ELF-1 (cell line): ENCODE results near the gene CAPRIN1.
A peak's percentile ranks its signal among the peaks of the same experiment; 100 is the strongest.

Experiments used
- DNase-seq: peaks from one replicate; pipeline ENCODE4 v3.0.0-alpha.2; 2016; ENCODE audit warnings: low read depth, low spot score

The CAPRIN1 gene

DNA sequence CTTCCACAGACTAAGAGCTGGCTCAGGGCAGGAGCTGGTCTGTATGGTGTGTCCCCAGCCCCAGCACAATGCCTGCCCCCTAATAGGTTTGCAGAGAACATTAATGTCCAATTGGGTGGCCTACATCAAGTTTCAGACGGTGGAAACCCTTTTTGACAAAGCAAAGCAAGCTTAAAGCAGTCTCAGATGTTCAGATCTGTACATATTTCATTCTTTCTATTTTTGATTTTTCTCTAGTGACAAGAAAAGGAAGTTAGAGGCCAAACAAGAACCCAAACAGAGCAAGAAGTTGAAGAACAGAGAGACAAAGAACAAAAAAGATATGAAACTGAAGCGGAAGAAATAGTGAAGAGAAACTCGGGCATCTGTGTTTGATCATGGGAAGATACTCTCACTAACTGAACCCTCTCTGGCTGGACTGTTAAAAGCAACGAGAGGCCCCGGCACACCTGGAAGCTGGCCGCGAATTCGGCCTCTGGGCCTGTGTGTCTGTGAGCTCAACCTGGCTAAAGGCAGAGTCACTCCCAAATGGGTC, 94.4 kb downstream of the CAPRIN1 start:
- DNase-seq: no peak

DNA sequence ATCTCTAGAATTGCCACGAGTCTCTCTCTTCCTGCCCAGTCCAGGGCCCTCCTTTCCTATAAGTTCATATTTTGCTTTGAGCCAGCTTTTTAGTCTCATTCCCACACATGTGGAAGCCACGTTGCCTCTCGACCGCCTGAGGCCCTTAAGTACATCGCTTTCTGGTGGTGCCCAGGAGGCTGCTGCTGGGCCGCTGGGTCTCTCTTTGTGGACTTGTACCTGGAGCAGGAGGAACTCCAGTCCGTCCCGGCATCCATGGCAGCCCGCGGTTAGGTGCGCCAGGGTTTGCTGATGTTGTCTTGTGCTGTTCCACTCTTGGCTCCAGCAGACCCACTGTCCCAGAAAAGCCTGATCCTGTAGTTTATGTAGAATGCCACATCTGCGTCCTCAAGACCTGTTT, 94.9 kb downstream of the CAPRIN1 start:
- no peak for DNase-seq

DNA sequence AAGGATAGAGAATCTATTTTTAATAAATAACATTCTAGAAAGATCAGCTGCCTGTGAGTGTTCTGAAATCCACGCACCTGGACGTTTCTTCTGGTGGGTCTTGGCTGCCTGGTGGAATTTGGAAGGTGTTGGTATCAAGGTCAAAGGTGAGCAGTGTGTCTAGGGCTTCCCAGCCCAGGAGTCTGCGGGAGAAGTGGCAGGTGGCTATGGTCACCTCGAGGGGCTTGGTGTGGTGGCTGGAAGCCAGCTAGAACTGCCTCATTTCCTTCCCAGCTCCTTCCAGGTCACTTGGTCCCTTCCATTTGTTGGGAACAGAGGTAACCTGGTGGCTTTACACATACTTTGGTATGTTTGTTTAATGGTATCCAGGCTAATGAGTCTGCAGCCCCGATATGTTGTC, 95.3 kb downstream of the CAPRIN1 start:
- no peak for DNase-seq

DNA sequence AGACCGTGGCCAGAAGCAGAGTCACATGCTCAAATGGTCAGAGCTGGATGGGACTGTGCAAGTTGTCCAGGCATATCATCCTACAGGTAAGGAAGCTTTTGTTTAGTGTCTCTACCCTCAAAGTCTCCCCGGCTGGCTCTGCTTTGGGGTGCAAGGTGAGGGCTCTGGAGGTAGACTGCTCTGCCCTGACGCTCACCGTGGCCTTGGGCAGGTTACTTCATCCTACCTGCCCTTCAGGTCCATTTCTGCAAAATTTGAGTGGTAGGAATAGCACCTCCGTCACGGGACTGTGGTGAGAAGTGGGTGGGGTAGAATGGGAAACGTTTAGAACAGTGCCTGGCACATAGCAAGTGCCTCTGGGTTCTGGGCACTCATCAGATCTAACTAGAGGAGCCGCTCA, 96.0 kb downstream of the CAPRIN1 start:
- no peak for DNase-seq

DNA sequence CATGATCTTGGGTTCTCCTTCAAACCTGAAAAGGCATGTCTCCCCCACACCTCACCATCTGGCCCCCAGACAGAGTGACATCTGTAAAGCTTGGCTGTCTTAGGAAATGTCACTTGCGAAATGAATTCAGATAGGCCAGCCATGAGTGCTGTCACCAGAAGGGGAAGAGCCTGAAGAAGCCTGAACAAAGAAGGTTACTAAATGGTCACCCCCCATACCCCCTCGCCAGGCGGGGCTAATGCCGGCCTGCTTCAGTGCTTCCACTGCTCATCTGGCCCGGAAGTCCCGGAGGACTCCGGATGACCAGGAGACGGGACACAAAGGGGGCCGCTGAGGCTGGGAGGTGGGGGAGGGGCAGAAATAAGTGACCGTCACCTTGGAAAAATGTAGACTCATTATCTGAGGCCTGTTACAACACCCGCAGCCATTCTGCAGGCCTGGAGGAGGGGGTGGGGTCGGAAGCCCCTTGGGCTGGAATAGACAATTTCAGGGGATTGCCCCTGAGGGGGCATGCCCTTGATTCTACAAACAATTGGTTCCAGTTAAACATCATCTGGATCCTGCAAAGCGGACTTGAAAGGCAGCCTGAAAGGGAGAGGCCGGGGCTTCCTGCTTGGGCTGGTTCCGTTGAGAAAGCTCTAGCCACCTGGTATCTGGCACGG, 97.1 kb downstream of the CAPRIN1 start:
- DNase-seq: peak; percentile 41

DNA sequence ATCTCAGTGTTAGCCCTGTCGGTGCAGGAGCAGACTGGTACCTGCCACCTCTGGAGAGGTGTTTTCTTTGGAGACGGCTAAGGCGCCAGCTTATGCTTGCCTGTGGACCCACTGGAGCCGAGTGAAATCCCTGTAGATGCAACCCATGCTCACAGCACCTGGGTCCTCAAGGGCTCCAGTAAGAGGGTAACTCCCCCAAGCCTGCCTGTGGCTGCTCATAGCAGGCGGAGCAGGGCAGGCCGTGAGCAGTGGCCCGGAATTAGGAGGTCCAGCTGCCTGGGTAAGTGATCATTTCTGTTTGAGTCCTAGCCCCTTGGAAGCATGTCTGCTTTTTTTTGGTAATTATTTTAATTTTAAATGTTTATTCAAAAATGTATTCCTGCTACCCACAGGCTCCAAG, 97.7 kb downstream of the CAPRIN1 start:
- DNase-seq: no peak

DNA sequence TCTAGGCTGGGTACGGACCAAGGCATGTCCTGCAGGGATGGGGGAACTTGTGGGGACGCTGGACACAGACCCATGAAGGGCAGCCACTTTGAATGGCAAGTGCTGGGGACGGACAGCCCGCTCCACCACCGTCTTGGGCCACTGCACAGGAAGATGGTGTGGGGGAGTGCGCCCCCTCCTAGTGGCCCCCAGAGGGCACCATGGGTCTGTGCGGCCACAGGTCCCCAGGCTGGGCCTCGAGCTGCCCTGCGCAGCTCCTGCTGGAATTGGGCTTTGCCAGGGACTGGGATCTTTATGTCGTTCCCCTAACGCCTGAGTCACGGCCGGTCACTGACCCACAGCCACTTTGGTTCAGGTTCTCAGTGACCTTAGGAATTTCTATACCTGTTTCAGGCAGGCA, 98.3 kb downstream of the CAPRIN1 start:
- DNase-seq: peak; percentile 34

DNA sequence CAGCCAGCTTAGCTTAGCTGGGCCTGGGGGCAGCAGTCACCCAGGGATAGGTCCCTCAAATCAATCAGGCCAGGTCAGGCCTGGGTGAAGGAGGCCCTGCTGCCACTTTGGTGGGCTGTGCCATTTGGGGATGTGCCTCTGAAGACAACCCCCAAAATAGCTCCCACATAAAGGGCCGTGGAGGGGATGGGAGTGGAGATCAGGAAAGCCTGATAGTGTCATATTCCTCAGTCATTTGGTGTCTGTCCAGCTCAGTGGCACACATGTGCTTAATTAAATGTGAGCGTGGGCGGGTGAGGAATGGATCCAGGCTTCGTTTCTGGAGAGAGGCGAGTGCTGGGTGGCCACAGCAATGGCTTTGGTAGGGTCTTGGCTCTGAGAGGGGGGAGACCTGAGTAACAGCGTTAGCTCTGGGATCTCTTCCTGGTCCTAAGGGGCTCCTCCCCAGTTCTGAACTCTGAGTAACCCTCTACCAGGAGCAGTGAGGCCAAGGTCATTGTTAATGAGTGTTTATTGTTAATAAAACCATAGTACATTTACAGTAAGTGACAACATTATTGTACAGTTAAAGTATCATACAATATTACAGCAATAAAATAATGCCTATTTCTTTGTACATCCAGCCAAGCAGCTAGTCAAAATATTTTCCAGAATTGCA, 99.1 kb downstream of the CAPRIN1 start:
- DNase-seq: no peak
